ENCODE data around the gene SLC38A11.

Gene SLC38A11

GRCh38 chr2:164887434-164888144 is 67.7 kb downstream of the SLC38A11 start:
- WGBS (ENCODE audit: insufficient coverage) = 80% methylated on average over 1 of the region's 4 CpGs
- H3K27me3 ChIP-seq (replicated peaks in 2 of 5; ENCODE audit: control insufficient read depth in 4 of 5, insufficient read depth in 5 of 5, low read length in 4 of 5) = no peaks in the 10 kb centered on the region
- DNase-seq = no peak
- H3K36me3 ChIP-seq (ENCODE audit: control insufficient read depth in 4 of 4, insufficient read depth in 4 of 4, low read length in 3 of 4) = no peaks in the 10 kb centered on the region
- H3K4me3 ChIP-seq (ENCODE audit: control insufficient read depth in 1 of 7, extremely low read depth in 1 of 7, insufficient read depth in 4 of 7, low read depth in 2 of 7, low read length in 6 of 7) = no peak overlapping the region
- POLR2A ChIA-PET = no interaction called here
- H3K9me3 ChIP-seq (ENCODE audit: control extremely low read depth in 1 of 5, control insufficient read depth in 4 of 5, insufficient read depth in 2 of 5, low read depth in 1 of 5, low read length in 4 of 5) = no peaks in the 10 kb centered on the region
- H3K4me1 ChIP-seq (ENCODE audit: control extremely low read depth in 1 of 4, control insufficient read depth in 4 of 4, insufficient read depth in 4 of 4, low read length in 3 of 4) = peaks cover 12 to 33% (median 25%) of the 10 kb centered on the region in 4 experiments
- H3K27ac ChIP-seq (ENCODE audit: insufficient read depth in 1 of 2, low read depth in 1 of 2, low read length in 2 of 2, poor library complexity in 1 of 2, severe bottlenecking in 2 of 2) = no peak overlapping the region
- CTCF ChIA-PET = no interaction called here

GRCh38 chr2:164882276-164882675 is 73.0 kb downstream of the SLC38A11 start:
- ChIA-PET POLR2A (no interaction called here), CTCF (interaction anchor here (1.3 to 2.0 kb wide), 3 partner anchors 8 to 40 kb away, joined by 3 to 10 read pairs (median 4); partner anchors contain the start of gene COBLL1)
- Histone ChIP-seq H3K4me1 (ENCODE audit: control extremely low read depth in 1 of 4, control insufficient read depth in 4 of 4, insufficient read depth in 4 of 4, low read length in 3 of 4) (no peaks in the 10 kb centered on the region), H3K36me3 (ENCODE audit: control insufficient read depth in 4 of 4, insufficient read depth in 4 of 4, low read length in 3 of 4) (no peaks in the 10 kb centered on the region), H3K27ac (ENCODE audit: insufficient read depth in 1 of 2, low read depth in 1 of 2, low read length in 2 of 2, poor library complexity in 1 of 2, severe bottlenecking in 2 of 2) (no peak overlapping the region), H3K9me3 (ENCODE audit: control extremely low read depth in 1 of 5, control insufficient read depth in 4 of 5, insufficient read depth in 2 of 5, low read depth in 1 of 5, low read length in 4 of 5) (peaks cover 0 to 5% (median 0%) of the 10 kb centered on the region in 5 experiments), H3K27me3 (replicated peaks in 2 of 5; ENCODE audit: control insufficient read depth in 4 of 5, insufficient read depth in 5 of 5, low read length in 4 of 5) (no peaks in the 10 kb centered on the region), H3K4me3 (ENCODE audit: control insufficient read depth in 1 of 7, extremely low read depth in 1 of 7, insufficient read depth in 4 of 7, low read depth in 2 of 7, low read length in 6 of 7) (no peak overlapping the region)
- no peak for DNase-seq
- 100% methylated on average over 2 of the region's 9 CpGs for WGBS (ENCODE audit: insufficient coverage)

DNA sequence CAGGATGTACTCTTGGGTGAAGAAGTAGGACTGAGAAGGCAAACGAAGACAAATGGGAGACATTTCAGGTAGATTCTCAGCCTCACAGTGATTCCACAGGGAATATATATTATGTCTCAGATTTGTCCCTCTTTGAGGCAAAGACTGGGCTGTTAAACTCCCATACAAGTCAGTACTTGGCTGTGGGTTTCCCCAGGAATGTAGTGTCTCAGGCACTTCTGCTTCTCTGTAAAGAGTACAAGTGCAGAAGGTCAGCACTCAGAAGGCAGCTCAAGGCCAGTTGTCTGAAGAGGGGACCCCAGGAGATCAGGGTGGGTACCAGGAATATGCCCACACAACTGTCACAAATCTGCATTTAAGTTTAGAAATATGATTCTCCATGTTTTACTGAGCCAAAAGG is 73.8 kb downstream of the SLC38A11 start:
- ChIA-PET CTCF (interaction anchor here (1.3 to 2.0 kb wide), 3 partner anchors 9 to 40 kb away, joined by 3 to 10 read pairs (median 7); partner anchors contain the start of gene COBLL1), POLR2A (no interaction called here)
- H3K36me3 ChIP-seq (ENCODE audit: control insufficient read depth in 4 of 4, insufficient read depth in 4 of 4, low read length in 3 of 4) = no peaks in the 10 kb centered on the region
- peaks cover 0 to 5% (median 0%) of the 10 kb centered on the region in 5 experiments for H3K9me3 ChIP-seq (ENCODE audit: control extremely low read depth in 1 of 5, control insufficient read depth in 4 of 5, insufficient read depth in 2 of 5, low read depth in 1 of 5, low read length in 4 of 5)
- no peak for DNase-seq
- H3K27ac ChIP-seq (ENCODE audit: insufficient read depth in 1 of 2, low read depth in 1 of 2, low read length in 2 of 2, poor library complexity in 1 of 2, severe bottlenecking in 2 of 2) = no peak overlapping the region
- no peaks in the 10 kb centered on the region for H3K27me3 ChIP-seq (replicated peaks in 2 of 5; ENCODE audit: control insufficient read depth in 4 of 5, insufficient read depth in 5 of 5, low read length in 4 of 5)
- WGBS (ENCODE audit: insufficient coverage) = 100% methylated on average over 1 of the region's 1 CpG
- H3K4me1 ChIP-seq (ENCODE audit: control extremely low read depth in 1 of 4, control insufficient read depth in 4 of 4, insufficient read depth in 4 of 4, low read length in 3 of 4) = no peaks in the 10 kb centered on the region
- no peak overlapping the region for H3K4me3 ChIP-seq (ENCODE audit: control insufficient read depth in 1 of 7, extremely low read depth in 1 of 7, insufficient read depth in 4 of 7, low read depth in 2 of 7, low read length in 6 of 7)

DNA sequence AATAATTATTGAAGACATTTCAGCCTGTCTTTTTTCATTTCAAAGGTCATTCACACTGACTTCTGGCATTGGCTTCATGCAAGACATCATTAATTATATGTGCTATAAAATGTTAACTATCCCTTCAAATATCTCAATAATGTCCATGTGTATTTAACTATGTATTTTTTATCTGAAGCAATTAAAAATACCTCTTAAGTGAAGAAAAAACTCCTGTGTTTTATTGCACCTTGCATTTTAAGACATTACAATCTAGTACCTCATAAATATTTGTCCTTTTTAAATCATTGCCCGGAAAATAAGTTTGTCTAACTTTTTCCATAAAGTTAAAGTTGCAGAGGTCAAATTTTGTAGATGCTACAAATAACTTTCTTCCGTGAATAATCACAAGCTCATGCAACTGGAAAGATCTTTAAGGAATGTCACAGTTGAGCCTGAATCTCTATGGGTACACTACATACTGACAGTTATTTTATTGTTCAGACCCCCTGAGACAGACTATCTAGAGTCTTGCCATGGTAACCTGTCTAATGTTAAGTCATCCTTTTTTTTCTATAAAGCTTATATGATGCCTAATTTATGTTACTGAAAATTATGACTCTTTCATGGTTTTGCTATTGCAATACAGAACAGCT is 75.3 kb downstream of the SLC38A11 start:
- CTCF ChIA-PET = interaction anchor here (1.7 to 2.0 kb wide), 2 partner anchors 10 to 38 kb away, joined by 7 to 10 read pairs; partner anchors contain the start of gene COBLL1
- no peak overlapping the region for H3K27ac ChIP-seq (ENCODE audit: insufficient read depth in 1 of 2, low read depth in 1 of 2, low read length in 2 of 2, poor library complexity in 1 of 2, severe bottlenecking in 2 of 2)
- no peak overlapping the region for H3K4me3 ChIP-seq (ENCODE audit: control insufficient read depth in 1 of 7, extremely low read depth in 1 of 7, insufficient read depth in 4 of 7, low read depth in 2 of 7, low read length in 6 of 7)
- H3K4me1 ChIP-seq (ENCODE audit: control extremely low read depth in 1 of 4, control insufficient read depth in 4 of 4, insufficient read depth in 4 of 4, low read length in 3 of 4) = no peaks in the 10 kb centered on the region
- POLR2A ChIA-PET = no interaction called here
- H3K9me3 ChIP-seq (ENCODE audit: control extremely low read depth in 1 of 5, control insufficient read depth in 4 of 5, insufficient read depth in 2 of 5, low read depth in 1 of 5, low read length in 4 of 5) = peaks cover 0 to 5% (median 0%) of the 10 kb centered on the region in 5 experiments
- H3K36me3 ChIP-seq (ENCODE audit: control insufficient read depth in 4 of 4, insufficient read depth in 4 of 4, low read length in 3 of 4) = no peaks in the 10 kb centered on the region
- WGBS (ENCODE audit: insufficient coverage) = 100% methylated on average over 1 of the region's 2 CpGs
- H3K27me3 ChIP-seq (replicated peaks in 2 of 5; ENCODE audit: control insufficient read depth in 4 of 5, insufficient read depth in 5 of 5, low read length in 4 of 5) = no peaks in the 10 kb centered on the region
- no peak for DNase-seq

DNA sequence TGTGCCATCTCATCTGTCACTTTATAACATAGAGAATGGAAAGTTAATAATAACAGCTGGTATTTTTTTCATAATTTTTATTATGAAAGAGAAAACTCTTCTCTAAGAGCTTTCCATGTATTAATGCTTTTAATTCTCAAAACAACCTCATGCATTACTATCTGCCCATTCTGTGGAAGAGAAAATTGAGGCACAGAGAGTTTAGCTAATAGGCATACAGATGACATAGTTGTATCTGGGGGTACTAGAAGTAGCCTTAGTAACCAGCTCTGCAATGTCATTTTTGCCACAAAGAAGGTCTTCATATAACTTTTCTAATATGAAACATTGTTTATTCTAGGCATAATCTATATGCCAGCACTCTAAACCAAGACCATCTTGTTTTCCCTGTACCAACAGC is 77.4 kb downstream of the SLC38A11 start:
- H3K27ac ChIP-seq (ENCODE audit: insufficient read depth in 1 of 2, low read depth in 1 of 2, low read length in 2 of 2, poor library complexity in 1 of 2, severe bottlenecking in 2 of 2) = no peak overlapping the region
- no peak overlapping the region for H3K4me3 ChIP-seq (ENCODE audit: control insufficient read depth in 1 of 7, extremely low read depth in 1 of 7, insufficient read depth in 4 of 7, low read depth in 2 of 7, low read length in 6 of 7)
- DNase-seq = no peak
- H3K4me1 ChIP-seq (ENCODE audit: control extremely low read depth in 1 of 4, control insufficient read depth in 4 of 4, insufficient read depth in 4 of 4, low read length in 3 of 4) = no peaks in the 10 kb centered on the region
- no peaks in the 10 kb centered on the region for H3K27me3 ChIP-seq (replicated peaks in 2 of 5; ENCODE audit: control insufficient read depth in 4 of 5, insufficient read depth in 5 of 5, low read length in 4 of 5)
- peaks cover 0 to 5% (median 0%) of the 10 kb centered on the region in 5 experiments for H3K9me3 ChIP-seq (ENCODE audit: control extremely low read depth in 1 of 5, control insufficient read depth in 4 of 5, insufficient read depth in 2 of 5, low read depth in 1 of 5, low read length in 4 of 5)
- no peaks in the 10 kb centered on the region for H3K36me3 ChIP-seq (ENCODE audit: control insufficient read depth in 4 of 4, insufficient read depth in 4 of 4, low read length in 3 of 4)
- ChIA-PET POLR2A (no interaction called here), CTCF (interaction anchor here (0.6 to 2.0 kb wide), 4 partner anchors 10 to 68 kb away, joined by 3 to 5 read pairs (median 3); no protein-coding TSS in a partner anchor)

GRCh38 chr2:164877169-164877568 is 78.2 kb downstream of the SLC38A11 start:
- DNase-seq = peak in 1 of 3 donors; percentile 16
- Histone ChIP-seq H3K36me3 (ENCODE audit: control insufficient read depth in 4 of 4, insufficient read depth in 4 of 4, low read length in 3 of 4) (no peaks in the 10 kb centered on the region), H3K4me1 (ENCODE audit: control extremely low read depth in 1 of 4, control insufficient read depth in 4 of 4, insufficient read depth in 4 of 4, low read length in 3 of 4) (no peaks in the 10 kb centered on the region), H3K27me3 (replicated peaks in 2 of 5; ENCODE audit: control insufficient read depth in 4 of 5, insufficient read depth in 5 of 5, low read length in 4 of 5) (no peaks in the 10 kb centered on the region), H3K27ac (ENCODE audit: insufficient read depth in 1 of 2, low read depth in 1 of 2, low read length in 2 of 2, poor library complexity in 1 of 2, severe bottlenecking in 2 of 2) (no peak overlapping the region), H3K4me3 (ENCODE audit: control insufficient read depth in 1 of 7, extremely low read depth in 1 of 7, insufficient read depth in 4 of 7, low read depth in 2 of 7, low read length in 6 of 7) (no peak overlapping the region), H3K9me3 (ENCODE audit: control extremely low read depth in 1 of 5, control insufficient read depth in 4 of 5, insufficient read depth in 2 of 5, low read depth in 1 of 5, low read length in 4 of 5) (peaks cover 0 to 5% (median 0%) of the 10 kb centered on the region in 5 experiments)
- CTCF ChIA-PET = interaction anchor here (1.5 to 2.0 kb wide), 2 partner anchors 10 to 15 kb away, joined by 5 read pairs; no protein-coding TSS in a partner anchor
- WGBS (ENCODE audit: insufficient coverage) = 77% methylated on average over 2 of the region's 4 CpGs
- POLR2A ChIA-PET = no interaction called here

Data from common myeloid progenitor, CD34-positive (primary cell).